RWPE2 (cell line): ENCODE data around the gene KNTC1.
"Not testable (repeated sequence)": the region's sequence is repeated elsewhere in the genome, so short reads cannot be mapped to it uniquely, and the experiment has no call there.

Experiments used
- ATAC-seq: fragments of 200-7000 bp; cut with Tn5 transposase; 3 replicates; pipeline ENCODE4 v1.9.1; 2021; ENCODE audit warnings: low read depth
- DNase-seq: peaks from one replicate; pipeline ENCODE4 v3.0.0-alpha.2; 2020; ENCODE audit warnings: low spot score
- H3K27ac ChIP-seq: fragments of 450-650 bp; 2 replicates; pipeline ENCODE4 v1.5.1; 2017; ENCODE audit warnings: mild to moderate bottlenecking; ENCODE audit not compliant: poor library complexity, severe bottlenecking
- H3K27me3 ChIP-seq: fragments of 250-450 bp; sonication (Bioruptor Pico); 2 replicates; pipeline ENCODE4 v1.5.1; 2021; ENCODE audit warnings: mild to moderate bottlenecking, moderate library complexity; ENCODE audit not compliant: insufficient read depth, poor library complexity, severe bottlenecking
- H3K36me3 ChIP-seq: fragments of 250-450 bp; sonication (Bioruptor Pico); 2 replicates; pipeline ENCODE4 v1.5.1; 2020; ENCODE audit warnings: low read depth, mild to moderate bottlenecking, moderate library complexity
- H3K4me1 ChIP-seq: fragments of 250-450 bp; sonication (Bioruptor Pico); 2 replicates; pipeline ENCODE4 v1.5.1; 2021; ENCODE audit warnings: mild to moderate bottlenecking, moderate library complexity; ENCODE audit not compliant: insufficient read depth, poor library complexity, severe bottlenecking
- H3K4me3 ChIP-seq: fragments of 250-450 bp; sonication (Bioruptor Pico); 2 replicates; pipeline ENCODE4 v1.5.1; 2021; ENCODE audit warnings: mild to moderate bottlenecking, moderate library complexity; ENCODE audit not compliant: severe bottlenecking
- H3K9me3 ChIP-seq: fragments of 250-450 bp; sonication (Bioruptor Pico); 2 replicates; pipeline ENCODE4 v1.5.1; 2021; ENCODE audit warnings: mild to moderate bottlenecking, moderate library complexity; ENCODE audit not compliant: severe bottlenecking
- TF ChIP-seq, protein P1 (sequence below): fragments of 450-650 bp; IDR thresholded peaks from one replicate; pipeline ENCODE4 v1.5.1; 2017; ENCODE audit warnings: mild to moderate bottlenecking, moderate library complexity; ENCODE audit not compliant: poor library complexity, severe bottlenecking

The KNTC1 gene

DNA sequence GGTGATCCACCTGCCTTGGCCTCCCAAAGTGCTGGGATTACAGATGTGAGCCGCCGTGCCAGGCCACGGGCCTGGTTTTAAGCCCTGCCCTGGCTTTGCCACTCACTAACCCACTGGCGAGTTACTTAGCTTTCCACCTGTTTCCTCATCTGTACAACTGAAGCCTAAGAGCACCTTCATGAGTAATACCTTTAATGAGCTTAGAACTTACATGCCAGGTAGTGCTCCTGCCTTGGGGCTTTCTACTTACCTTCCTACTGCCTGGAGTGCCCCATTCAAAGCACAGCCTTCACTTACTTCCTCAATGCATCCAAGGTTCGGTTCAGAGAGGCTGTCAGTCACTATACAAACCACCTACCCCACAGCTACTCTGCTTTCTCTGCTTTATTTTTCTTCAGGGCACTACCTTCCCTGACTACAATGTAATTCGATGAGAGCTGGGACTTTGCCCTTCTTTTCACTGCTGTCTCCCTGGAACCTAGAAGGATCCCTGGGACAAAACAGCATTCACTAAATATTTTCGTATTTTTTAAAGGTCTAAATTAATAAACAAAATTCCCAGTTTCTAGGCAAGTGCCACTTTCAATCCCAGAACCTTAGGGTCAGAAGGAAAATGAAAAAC is 40.1 kb upstream of the KNTC1 start:
- Histone ChIP-seq H3K9me3 (peaks cover 2% of the 10 kb centered on the region), H3K4me3 (no peak overlapping the region), H3K27me3 (no peaks in the 10 kb centered on the region), H3K36me3 (peaks cover 92% of the 10 kb centered on the region), H3K27ac (no peak overlapping the region), H3K4me1 (no peaks in the 10 kb centered on the region)
- DNase-seq = no peak
- ATAC-seq = no peak
- TF ChIP-seq, protein P1, sequence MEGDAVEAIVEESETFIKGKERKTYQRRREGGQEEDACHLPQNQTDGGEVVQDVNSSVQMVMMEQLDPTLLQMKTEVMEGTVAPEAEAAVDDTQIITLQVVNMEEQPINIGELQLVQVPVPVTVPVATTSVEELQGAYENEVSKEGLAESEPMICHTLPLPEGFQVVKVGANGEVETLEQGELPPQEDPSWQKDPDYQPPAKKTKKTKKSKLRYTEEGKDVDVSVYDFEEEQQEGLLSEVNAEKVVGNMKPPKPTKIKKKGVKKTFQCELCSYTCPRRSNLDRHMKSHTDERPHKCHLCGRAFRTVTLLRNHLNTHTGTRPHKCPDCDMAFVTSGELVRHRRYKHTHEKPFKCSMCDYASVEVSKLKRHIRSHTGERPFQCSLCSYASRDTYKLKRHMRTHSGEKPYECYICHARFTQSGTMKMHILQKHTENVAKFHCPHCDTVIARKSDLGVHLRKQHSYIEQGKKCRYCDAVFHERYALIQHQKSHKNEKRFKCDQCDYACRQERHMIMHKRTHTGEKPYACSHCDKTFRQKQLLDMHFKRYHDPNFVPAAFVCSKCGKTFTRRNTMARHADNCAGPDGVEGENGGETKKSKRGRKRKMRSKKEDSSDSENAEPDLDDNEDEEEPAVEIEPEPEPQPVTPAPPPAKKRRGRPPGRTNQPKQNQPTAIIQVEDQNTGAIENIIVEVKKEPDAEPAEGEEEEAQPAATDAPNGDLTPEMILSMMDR = no peak

DNA sequence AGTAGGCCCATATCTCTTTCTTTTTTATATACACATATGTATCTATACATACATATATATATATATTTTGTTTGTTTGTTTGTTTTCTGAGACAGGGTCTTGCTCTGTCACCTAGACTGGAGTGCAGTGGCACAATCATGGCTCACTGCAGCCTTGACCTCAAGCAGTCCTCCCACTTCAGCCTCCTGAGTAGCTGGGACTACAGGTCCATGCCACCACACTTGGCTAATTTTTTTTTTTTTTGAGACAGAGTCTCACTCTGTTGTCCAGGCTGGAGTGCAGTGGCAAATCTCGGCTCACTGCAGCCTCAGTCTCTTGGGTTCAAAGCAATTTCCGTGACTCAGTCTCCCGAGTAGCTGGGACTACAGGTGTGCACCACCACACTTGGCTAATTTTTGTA is 39.2 kb upstream of the KNTC1 start:
- not testable (repeated sequence) for DNase-seq, H3K9me3 ChIP-seq, ATAC-seq, H3K27ac ChIP-seq, H3K4me3 ChIP-seq, H3K27me3 ChIP-seq, H3K4me1 ChIP-seq
- H3K36me3 ChIP-seq = peaks cover 92% of the 10 kb centered on the region

DNA sequence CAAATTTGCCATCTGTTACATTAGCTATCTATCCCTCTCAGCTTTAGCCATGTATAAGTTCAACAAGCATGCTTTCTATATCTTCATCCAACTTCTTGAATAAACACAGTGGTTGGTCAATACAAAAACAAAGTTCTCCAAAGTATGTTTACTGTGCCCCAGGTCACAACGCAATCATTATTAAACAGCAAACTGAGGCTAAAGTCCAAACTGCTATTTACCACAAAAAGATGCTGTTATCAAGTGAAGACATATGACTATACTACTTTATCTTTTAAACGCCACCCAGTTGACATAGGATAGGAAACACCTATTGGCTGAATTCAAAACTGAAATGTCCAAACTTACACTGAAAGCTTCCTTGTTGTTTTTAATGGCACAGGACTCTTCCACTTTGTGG is 38.0 kb upstream of the KNTC1 start:
- Histone ChIP-seq H3K9me3 (peaks cover 2% of the 10 kb centered on the region), H3K27me3 (no peaks in the 10 kb centered on the region), H3K27ac (no peak overlapping the region), H3K36me3 (peaks cover 89% of the 10 kb centered on the region), H3K4me3 (no peak overlapping the region), H3K4me1 (no peaks in the 10 kb centered on the region)
- DNase-seq (no peak), ATAC-seq (no peak)
- TF ChIP-seq, protein P1 = no peak

DNA sequence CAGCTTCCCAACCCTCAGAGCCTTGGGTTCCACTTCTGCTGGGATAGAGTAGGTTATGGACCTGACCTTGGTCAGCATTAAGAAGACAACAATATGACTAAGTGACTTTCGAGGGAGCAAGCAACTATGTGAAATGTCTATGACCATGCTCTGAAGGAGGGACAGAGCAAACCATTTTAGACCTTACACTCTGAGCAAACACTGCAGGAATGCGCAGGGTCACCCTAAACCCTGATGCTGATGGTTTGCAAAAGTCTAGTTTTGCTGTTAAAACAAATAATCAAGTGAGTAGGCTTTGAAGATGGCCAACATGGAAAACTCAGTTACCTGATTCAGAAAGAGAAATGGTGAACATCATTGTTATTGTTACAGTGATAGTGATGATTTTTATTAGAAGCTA is 35.1 kb upstream of the KNTC1 start:
- H3K36me3 ChIP-seq = peaks cover 87% of the 10 kb centered on the region
- ATAC-seq = no peak
- H3K4me3 ChIP-seq = no peak overlapping the region
- peaks cover 2% of the 10 kb centered on the region for H3K9me3 ChIP-seq
- H3K27ac ChIP-seq = no peak overlapping the region
- no peak for DNase-seq
- H3K4me1 ChIP-seq = no peaks in the 10 kb centered on the region
- TF ChIP-seq, protein P1 = no peak
- no peaks in the 10 kb centered on the region for H3K27me3 ChIP-seq

DNA sequence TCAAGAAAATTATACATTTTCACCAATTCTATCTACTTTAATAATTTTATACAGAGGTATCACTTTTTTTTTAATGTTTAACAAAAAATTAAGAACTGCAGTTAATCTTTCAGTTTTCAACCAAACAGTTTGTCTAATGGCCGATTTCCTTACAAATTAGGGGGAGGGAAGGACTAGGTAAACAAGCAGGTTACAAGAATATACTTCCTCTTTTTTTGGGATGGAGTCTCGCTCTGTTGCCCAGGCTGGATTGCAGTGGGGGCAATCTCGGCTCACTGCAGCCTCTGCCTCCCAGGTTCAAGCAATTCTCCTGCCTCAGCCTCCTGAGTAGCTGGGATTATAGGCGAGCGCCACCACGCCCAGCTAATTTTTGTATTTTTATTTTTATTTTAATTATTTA is 33.8 kb upstream of the KNTC1 start:
- H3K27me3 ChIP-seq, H3K4me1 ChIP-seq, H3K4me3 ChIP-seq, H3K27ac ChIP-seq, DNase-seq, H3K9me3 ChIP-seq, ATAC-seq: not testable (repeated sequence)
- peaks cover 87% of the 10 kb centered on the region for H3K36me3 ChIP-seq

DNA sequence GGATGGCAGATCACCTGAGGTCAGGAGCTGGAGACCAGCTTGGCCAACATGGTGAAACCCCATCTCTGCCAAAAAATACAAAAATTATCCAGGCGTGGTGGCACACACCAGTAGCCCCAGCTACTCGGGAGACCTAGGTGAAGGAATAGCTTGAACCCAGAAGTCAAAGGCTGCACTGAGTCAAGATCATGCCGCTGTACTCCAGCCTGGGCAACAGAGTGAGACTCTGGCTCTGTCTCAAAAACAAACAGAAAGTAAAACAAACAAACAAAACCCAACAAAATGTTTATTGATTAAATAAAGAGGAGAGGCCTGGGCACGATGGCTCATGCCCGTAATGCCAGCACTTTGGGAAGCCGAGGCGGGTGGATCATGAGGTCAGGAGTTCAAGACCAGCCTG is 31.8 kb upstream of the KNTC1 start:
- ATAC-seq = no peak
- Histone ChIP-seq H3K27ac (no peak overlapping the region), H3K4me3 (no peak overlapping the region), H3K9me3 (peaks cover 2% of the 10 kb centered on the region), H3K4me1 (peaks cover 10% of the 10 kb centered on the region), H3K36me3 (peaks cover 75% of the 10 kb centered on the region), H3K27me3 (no peaks in the 10 kb centered on the region)
- TF ChIP-seq, protein P1 = no peak
- no peak for DNase-seq
